AG04449 (cell line): ENCODE measurements around the gene VAV2.

Experiments used
- CTCF ChIA-PET: fragments of 350-600 bp; formaldehyde crosslinking; extraction: SDS; loops from one replicate; lab custom pipeline; 2021; ENCODE audit warnings: antibody characterized with exemption; lab: Yijun Ruan, JAX
- POLR2A ChIA-PET: fragments of 400-600, 350-600 bp; formaldehyde crosslinking; extraction: SDS; loops from one replicate; lab custom pipeline; 2020; ENCODE audit warnings: antibody characterized with exemption, inconsistent platforms; lab: Yijun Ruan, JAX
- DNase-seq: peaks from one replicate; pipeline ENCODE4 v3.0.0-alpha.2; 2010; ENCODE audit warnings: low read depth, low spot score
- H3K4me3 ChIP-seq: 2 replicates; pipeline ENCODE4 v1.5.1; 2011; ENCODE audit warnings: low read depth, mild to moderate bottlenecking, control low read depth, low read length
- CTCF ChIP-seq: IDR thresholded peaks from one replicate; pipeline ENCODE4 v1.5.1; 2011; ENCODE audit warnings: mild to moderate bottlenecking, moderate library complexity, low read length, control low read depth, inconsistent platforms; ENCODE audit not compliant: insufficient read depth; ENCODE audit errors: missing control alignments

Gene VAV2

GRCh38 chr9:133715295-133715865, 276.7 kb downstream of the VAV2 start:
- DNase-seq: no peak
- ChIA-PET CTCF (interaction anchor here (1.2 to 2.0 kb wide), 2 partner anchors 12 to 27 kb away, joined by 5 to 6 read pairs; no protein-coding TSS in a partner anchor), POLR2A (interaction anchor here (1.0 kb wide), 1 partner anchor 236 kb away, joined by 3 read pairs; the partner anchor contains the start of gene SLC2A6)
- no peak overlapping the region for H3K4me3 ChIP-seq
- TF ChIP-seq CTCF: no peak

- no peak for TF ChIP-seq CTCF
- no peak overlapping the region for H3K4me3 ChIP-seq
- ChIA-PET CTCF (interaction anchor here (1.2 to 2.0 kb wide), 2 partner anchors 12 to 28 kb away, joined by 5 to 6 read pairs; no protein-coding TSS in a partner anchor), POLR2A (no interaction called here)
- no peak for DNase-seq
Observed at GRCh38 chr9:133714606-133715294, 277.4 kb downstream of the VAV2 start.

- ChIA-PET CTCF (interaction anchor here (1.2 to 2.0 kb wide), 2 partner anchors 13 to 29 kb away, joined by 5 to 6 read pairs; no protein-coding TSS in a partner anchor), POLR2A (no interaction called here)
- DNase-seq: no peak
- no peak overlapping the region for H3K4me3 ChIP-seq
- no peak for TF ChIP-seq CTCF
Observed at GRCh38 chr9:133713960-133714495, 278.1 kb downstream of the VAV2 start.

GRCh38 chr9:133713150-133713959, 278.8 kb downstream of the VAV2 start:
- POLR2A ChIA-PET: no interaction called here
- DNase-seq: no peak
- H3K4me3 ChIP-seq: no peak overlapping the region
- CTCF ChIA-PET: interaction anchor here (1.0 to 2.0 kb wide), 2 partner anchors 14 kb away, joined by 3 to 5 read pairs; no protein-coding TSS in a partner anchor
- TF ChIP-seq CTCF: no peak

- ChIA-PET CTCF (interaction anchor here (1.0 kb wide), 1 partner anchor 15 kb away, joined by 3 read pairs; no protein-coding TSS in a partner anchor), POLR2A (no interaction called here)
- H3K4me3 ChIP-seq: no peak overlapping the region
- DNase-seq: no peak
- TF ChIP-seq CTCF: no peak
Observed at GRCh38 chr9:133712221-133713100, 279.7 kb downstream of the VAV2 start.
